Measurements from ENCODE around the gene ATL1.
"Not testable (repeated sequence)": the region's sequence is repeated elsewhere in the genome, so short reads cannot be mapped to it uniquely, and the experiment has no call there.

The ATL1 gene

DNA sequence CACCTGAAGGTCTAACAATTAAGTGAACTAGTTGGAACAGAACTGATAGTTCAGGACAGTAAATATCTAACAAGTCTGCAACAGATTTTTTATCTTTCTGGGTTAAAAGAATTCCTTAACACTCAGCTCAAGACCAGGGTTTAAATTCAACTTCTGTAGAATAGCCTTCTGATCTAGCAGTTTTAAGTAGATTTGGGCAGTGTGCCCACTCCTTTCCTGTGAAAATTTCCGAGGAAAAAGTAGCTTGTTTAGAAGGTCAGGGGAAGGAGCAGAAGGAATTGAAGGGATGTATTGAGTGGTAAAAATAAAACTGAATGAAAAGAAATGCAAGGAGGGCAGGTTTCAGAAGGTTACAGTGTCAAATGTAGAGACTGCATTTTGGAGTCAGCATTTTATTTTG lies 45.8 kb downstream of the ATL1 start:
- no peak for DNase-seq

GRCh38 chr14:50606468-50606867 lies 46.5 kb downstream of the ATL1 start:
- no peak for DNase-seq

GRCh38 chr14:50607181-50607580 lies 47.2 kb downstream of the ATL1 start:
- no peak for DNase-seq

- DNase-seq, result no peak
These were observed 47.8 kb downstream of the ATL1 start for GRCh38 chr14:50607761-50608160.

DNA sequence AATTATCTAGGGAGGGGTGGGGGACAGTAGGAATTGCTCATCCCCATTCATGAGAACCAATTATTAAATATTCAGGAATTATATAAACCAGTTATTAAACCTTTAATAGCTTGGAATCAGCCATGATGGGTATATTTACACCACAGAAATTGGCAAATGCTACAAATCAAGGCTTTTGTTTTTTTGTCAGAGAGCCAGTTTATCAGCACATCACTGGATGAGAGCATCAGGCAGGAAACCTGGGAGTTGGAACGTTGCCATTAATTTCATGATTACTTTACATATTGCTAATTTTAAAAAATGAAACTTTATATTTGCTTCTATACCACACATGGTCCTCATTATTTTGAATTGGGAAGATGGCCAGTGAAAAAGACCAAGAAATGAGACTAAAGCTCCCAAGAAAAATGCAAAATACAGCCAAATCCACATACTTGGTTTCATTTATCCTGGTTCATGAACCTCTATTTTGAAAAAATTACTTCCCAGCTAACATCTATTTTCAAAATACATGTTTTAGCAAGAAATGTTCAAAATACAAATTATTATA lies 48.4 kb downstream of the ATL1 start:
- DNase-seq, result no peak

DNA sequence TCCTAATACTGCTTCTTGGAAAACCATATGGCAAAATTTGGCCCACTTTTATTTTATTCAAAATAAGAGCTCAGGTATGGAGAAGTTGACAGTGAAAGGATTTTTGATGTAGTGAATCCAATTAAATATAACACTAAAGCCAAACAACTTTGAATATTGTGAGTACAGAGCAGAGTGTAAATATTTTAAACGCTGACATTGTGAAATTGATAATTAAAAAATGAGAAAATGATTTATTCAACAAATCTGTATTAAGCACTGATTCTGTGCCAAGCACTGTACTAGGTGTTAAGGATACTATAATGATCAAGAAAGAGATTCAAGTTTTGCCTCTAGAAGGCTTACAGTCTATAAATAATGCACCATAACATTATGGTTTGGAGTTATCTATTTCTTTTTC lies 50.5 kb downstream of the ATL1 start:
- no peak for DNase-seq

DNA sequence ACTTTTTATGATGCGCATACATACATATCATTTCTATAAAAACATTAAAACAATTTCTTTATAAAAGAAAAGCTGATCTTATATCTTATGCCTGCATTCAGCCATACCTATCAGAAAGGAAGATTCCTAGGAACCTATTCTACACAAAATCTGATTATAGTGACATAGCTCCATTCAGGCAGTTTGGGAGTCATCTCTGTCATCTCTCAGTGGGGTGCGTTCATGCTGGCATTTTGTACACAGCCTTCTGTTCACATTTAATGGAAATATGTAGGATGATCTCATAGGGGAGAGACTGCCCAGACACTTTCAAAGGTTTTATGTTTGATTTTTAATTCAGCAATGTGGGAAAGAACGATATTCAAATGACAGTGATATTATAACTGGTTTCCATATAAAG lies 52.9 kb downstream of the ATL1 start:
- DNase-seq, result no peak

GRCh38 chr14:50615056-50615455 lies 55.1 kb downstream of the ATL1 start:
- no peak for DNase-seq

- DNase-seq, result no peak
These were observed 55.6 kb downstream of the ATL1 start for GRCh38 chr14:50615552-50615951.

GRCh38 chr14:50616275-50616674 lies 56.3 kb downstream of the ATL1 start:
- DNase-seq, result no peak

GRCh38 chr14:50619569-50620141 lies 59.7 kb downstream of the ATL1 start:
- DNase-seq, result no peak

GRCh38 chr14:50620341-50620740 lies 60.4 kb downstream of the ATL1 start:
- DNase-seq, result no peak

DNA sequence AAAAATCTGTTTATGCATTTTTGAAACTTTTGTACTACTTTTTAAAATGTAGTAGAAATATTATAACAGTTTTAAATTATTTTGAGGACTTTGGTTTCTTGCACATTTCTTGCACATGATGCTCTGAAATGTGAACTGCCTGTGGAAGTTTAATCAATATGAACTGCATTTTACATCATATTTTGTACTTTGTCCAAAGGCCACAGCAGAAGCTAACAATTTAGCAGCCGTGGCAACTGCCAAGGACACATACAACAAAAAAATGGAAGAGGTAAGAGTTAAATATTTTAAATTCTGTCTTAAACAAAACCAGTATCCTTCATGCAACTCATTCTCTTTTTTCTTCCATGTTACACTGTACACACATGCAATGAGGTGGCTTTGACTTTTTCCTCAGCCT lies 63.0 kb downstream of the ATL1 start:
- DNase-seq, result no peak

DNA sequence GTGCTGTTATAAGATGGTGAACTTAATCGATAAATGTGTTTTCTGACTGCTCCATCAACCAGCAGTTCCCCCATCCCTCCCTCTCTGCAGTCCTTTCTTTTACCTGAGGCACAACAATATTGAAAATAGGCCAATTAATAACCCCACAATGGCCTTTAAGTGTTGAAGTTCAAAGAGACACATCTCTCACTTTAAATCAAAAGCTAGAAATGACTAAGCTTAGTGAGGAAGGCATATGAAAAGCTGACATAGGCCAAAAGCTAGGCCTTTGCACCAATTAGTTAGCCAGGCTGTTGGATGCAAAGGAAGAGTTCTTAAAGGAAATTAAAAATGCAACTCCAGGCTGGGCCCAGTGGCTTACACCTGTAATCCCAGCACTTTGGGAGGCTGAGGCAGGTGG lies 64.5 kb downstream of the ATL1 start:
- DNase-seq, result no peak

- DNase-seq, result not testable (repeated sequence)
These were observed 65.0 kb downstream of the ATL1 start for GRCh38 chr14:50624947-50625346.

DNA sequence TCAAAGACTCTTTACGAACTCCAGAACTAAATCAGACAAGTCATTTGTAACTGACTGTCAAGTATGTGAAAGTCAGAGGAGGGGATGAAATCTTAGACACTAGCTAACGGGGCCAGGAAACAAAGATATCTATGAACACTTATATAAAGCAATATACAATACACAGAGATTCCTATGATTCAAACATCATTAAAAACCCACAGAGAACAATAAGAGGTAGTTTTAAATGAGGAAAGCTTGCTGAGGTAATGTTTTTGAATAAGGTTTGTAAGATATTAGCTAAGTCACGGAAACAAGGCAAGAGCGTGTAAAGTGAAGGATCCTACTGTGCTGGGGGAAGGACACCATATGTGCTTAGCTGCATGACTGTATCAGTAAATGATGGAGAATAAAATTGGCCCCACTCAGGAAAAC lies 71.5 kb downstream of the ATL1 start:
- DNase-seq, result no peak

- DNase-seq, result no peak
These were observed 74.0 kb downstream of the ATL1 start for GRCh38 chr14:50633954-50634353.

DNA sequence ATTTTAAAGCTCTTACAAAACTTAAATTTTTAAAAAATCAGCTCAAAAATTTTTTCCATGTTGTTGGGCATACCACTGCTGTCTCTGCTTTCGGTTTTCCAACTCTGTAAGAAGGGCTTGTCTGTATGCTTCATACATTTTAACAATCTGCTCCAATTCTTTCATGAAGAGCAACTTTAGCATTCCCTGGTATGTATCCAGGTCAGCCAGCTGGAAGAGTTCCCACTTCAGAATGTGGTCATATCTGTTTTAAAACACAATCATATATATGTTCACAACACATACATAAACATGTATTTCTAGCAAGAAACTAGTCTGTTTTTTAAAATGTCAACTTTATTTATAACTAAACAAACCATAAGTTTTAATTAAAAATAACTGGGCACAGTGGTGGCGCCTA lies 75.2 kb downstream of the ATL1 start:
- no peak for DNase-seq

GRCh38 chr14:50647282-50647681 lies 87.3 kb downstream of the ATL1 start:
- no peak for DNase-seq

GRCh38 chr14:50647753-50648152 lies 87.8 kb downstream of the ATL1 start:
- DNase-seq, result no peak

DNA sequence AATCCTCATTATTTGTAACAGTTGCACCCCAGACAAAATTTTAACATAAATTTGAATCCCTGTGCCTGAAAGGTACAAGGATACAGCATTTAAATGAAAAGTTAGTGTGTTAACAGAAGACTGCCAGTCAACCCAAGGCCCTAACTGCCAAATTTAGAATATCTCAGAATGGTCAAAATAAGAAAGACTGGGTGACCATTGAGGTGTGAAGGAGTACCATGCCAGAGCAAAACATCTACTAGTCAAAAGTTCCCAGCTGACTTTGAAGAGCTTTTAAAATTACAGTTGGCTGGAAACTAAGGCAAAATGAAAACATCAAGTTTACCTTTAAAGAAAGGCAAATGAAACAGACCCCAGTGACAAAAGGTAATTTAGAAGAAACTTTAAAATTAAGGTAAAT lies 89.7 kb downstream of the ATL1 start:
- DNase-seq, result no peak

DNA sequence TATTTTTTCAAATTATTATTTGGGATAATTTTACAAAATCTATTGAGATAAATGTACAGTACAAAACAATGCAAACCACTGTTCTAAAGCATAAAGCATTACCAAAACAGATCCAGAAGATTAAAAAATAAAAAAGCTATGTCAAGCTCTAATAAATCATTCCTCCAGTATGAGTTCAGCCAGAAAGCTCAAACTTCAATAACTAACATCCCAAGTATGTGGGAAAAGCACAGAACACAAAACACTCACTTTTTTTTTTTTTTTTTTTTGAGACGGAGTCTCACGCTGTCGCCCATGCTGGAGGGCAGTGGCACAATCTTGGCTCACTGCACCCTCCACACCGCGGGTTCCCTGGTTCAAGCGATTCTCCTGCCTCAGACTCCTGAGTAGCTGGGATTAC lies 96.8 kb downstream of the ATL1 start:
- no peak for DNase-seq

- DNase-seq, result no peak
These were observed 97.8 kb downstream of the ATL1 start for GRCh38 chr14:50657753-50658152.

GRCh38 chr14:50658203-50658602 lies 98.3 kb downstream of the ATL1 start:
- no peak for DNase-seq

GRCh38 chr14:50659327-50659974 lies 99.5 kb downstream of the ATL1 start:
- DNase-seq, result no peak
